NCI-H2171 treated with DMSO at 0.1 percent for 48 hours (cell line): ENCODE measurements around the gene ZNF277.

Experiments
- DNase-seq: peaks from one replicate; lab custom pipeline; 2025; lab: John Stamatoyannopoulos, UW

ZNF277 gene

GRCh38 chr7:112184455-112184854 lies 22.0 kb upstream of the ZNF277 start:
- DNase-seq = no peak

DNA sequence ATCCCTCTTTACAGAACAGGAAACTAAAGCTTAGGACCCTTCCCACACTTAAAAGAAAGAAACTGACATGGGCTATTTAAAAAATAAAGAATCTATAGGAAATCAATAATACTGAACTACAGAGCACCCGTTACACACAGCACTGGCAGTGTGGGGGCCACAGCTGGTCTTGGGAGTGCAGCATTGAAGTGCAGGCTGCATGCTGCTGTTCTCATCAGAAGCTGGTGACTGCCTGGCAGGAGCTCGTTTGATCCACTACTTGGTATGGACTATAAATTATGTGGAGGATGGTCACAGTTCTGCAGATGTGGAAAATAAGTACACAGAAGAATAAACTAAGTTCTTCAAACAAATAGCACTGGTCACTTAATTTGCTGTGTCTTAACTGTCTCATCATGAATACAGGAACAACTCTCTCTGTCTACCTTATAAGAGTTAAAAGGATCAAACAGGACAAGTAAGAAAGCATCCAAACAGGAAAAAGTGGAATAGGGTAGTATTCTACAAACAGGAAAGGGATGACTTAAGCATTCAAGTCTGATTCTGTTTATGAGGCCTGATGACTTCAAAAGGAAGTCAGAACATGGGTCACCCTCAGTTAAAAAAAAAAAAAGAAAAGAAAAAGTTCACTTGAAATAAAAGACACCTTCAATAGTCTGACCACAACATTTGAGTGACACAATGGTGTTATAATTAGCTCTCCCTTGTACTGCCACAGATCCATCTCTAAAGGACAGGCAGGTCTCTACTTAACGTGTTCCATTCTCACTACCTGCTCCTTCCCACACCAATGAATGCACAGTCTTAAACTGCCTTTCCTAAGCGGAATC lies 21.3 kb upstream of the ZNF277 start:
- DNase-seq = no peak

DNA sequence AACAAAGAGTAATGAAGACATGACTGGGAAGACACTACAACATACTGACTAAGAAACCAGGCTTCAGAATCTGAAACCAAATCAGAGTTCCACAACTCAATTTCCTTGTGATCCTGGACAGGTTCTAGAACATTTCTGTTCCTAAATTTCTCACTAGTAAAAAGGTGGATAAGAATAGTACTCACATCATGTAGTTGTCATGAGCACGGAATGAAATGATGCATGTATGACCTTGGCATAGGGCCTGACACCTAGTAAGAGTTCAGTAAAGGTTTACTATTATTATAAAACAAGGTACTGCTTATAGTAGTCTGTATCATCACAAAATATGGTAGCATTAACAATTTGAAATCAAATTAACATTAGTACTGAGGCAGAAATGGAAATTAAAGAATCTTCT lies 20.2 kb upstream of the ZNF277 start:
- DNase-seq = no peak

- no peak for DNase-seq
Observed at GRCh38 chr7:112188257-112188656, 18.2 kb upstream of the ZNF277 start.

GRCh38 chr7:112189691-112190090 lies 16.8 kb upstream of the ZNF277 start:
- DNase-seq = no peak

DNA sequence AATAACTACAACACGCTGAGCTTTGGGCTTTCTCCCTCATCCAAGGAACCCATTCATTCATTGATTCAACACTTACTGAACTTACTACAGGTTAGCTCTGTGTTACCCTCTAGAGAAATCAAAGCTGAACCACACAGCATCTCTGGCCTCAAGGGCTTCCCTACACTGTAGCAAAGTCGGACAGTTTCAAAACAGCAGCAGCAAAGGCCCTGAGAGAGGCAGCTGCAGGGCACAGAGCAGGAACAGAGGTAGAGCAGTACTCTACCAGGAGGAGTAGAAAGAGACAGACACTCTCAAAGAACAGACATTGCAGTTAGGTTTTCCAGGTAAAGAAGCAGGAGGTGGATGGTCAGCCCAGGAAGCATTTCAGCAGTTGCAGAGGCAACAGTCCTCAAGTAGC lies 16.4 kb upstream of the ZNF277 start:
- DNase-seq = no peak

- DNase-seq = no peak
Observed at GRCh38 chr7:112192236-112193154, 14.0 kb upstream of the ZNF277 start.

GRCh38 chr7:112193915-112194502 lies 12.5 kb upstream of the ZNF277 start:
- no peak for DNase-seq

- DNase-seq = no peak
Observed at GRCh38 chr7:112195717-112196116, 10.8 kb upstream of the ZNF277 start.

DNA sequence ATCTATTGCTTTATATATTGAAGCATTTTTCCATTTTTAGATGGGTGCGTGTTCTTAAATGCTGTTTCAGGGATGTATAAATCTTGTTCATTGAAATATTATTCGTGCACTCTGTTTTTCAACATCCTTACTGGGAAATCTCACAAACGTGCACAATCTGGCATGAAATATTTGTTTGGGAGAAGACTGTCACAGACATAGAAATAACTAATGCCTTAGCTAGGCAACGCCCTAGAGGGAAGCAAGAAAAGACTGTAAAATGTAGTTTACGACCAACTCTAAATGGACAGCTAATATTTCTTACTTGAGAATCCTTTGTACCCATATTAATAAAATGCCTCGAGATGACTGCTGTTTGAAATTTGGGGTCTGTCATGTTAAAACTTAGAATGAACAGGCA lies 9.2 kb upstream of the ZNF277 start:
- no peak for DNase-seq

DNA sequence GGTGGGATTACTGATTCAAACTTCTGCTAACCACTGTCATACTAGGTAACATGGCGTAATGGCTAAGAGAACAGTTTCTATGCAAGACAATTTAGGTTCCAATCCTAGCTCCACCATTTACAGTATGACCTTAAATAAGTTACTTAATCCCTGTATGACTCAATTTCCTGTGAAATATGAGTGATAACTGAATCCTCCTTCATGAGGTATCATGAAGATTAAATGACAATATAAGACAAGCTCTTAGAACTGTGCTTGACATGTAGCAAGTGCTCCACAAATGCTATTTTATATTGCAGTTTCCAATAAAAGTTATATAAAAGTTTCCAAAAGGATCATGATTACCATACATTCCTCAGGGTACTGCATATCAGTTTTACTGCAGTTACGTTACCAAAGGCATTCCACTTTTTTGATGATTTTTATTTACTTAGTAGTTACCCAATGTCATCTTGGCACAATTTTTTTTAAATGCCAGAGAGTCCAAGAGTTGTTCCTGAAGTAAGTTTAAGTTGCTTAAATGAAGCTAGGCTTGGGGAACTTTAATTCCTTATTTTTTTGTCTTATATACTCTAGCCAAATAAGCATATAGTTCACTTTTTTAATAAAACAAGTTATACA lies 7.3 kb upstream of the ZNF277 start:
- DNase-seq = no peak

- DNase-seq = no peak
Observed at GRCh38 chr7:112199672-112200071, 6.8 kb upstream of the ZNF277 start.

- DNase-seq = no peak
Observed at GRCh38 chr7:112201411-112201810, 5.1 kb upstream of the ZNF277 start.

- no peak for DNase-seq
Observed at GRCh38 chr7:112201839-112202238, 4.7 kb upstream of the ZNF277 start.

DNA sequence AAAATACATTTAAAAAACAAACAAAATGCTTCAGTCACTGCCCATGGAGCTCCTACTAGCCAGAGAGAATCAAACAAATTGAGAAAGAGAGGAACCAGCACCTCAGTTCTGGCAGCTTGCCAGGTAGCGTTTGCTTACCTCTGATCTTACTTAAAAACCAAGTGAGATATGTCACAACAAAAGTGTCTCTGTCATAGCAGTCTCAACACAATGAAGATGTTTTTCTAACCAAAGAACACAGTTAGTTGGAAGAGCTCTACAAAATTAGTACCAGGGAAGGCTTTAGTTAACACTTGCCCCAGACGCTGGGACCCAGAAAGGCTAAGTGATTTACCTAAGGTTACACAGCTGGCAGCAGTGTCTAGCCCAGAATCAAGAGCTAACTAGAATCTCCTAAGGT lies 3.7 kb upstream of the ZNF277 start:
- peak; percentile 41 for DNase-seq

GRCh38 chr7:112203365-112203739 lies 3.1 kb upstream of the ZNF277 start:
- no peak for DNase-seq

GRCh38 chr7:112204499-112205342 lies 1.8 kb upstream of the ZNF277 start:
- DNase-seq = peak; percentile 36

GRCh38 chr7:112205343-112206237 lies 905 bp upstream of the ZNF277 start:
- peak; percentile 80 for DNase-seq

GRCh38 chr7:112206991-112207592 lies 597 bp downstream of the ZNF277 start:
- peak; percentile 47 for DNase-seq

GRCh38 chr7:112207765-112208164 lies 1.3 kb downstream of the ZNF277 start:
- no peak for DNase-seq
